OCI-LY3 (cell line): ENCODE data around the gene NT5C.

Source experiments
- H2AFZ ChIP-seq: fragments of 200-600, 300-600 bp; shearing (Covaris generic); 2 replicates; pipeline ENCODE4 v1.6.0; 2014; ENCODE audit warnings: antibody characterized with exemption, low read depth, low read length
- H3K27ac ChIP-seq: fragments of 200-600, 300-600 bp; sonication (generic); 2 replicates; pipeline ENCODE4 v1.5.1; 2014; ENCODE audit warnings: mild to moderate bottlenecking, low read length, moderate library complexity, mixed read lengths
- H3K27me3 ChIP-seq: fragments of 200-600, 300-600 bp; sonication (generic); 2 replicates; pipeline ENCODE4 v1.6.1; 2014; ENCODE audit warnings: low read depth, low read length, mixed read lengths
- H3K36me3 ChIP-seq: fragments of 200-600, 300-600 bp; sonication (generic); replicated peaks from 2 replicates; pipeline ENCODE3; 2014; ENCODE audit warnings: low read depth, low read length, mixed read lengths
- H3K4me1 ChIP-seq: fragments of 300-600, 200-600 bp; sonication (generic); 2 replicates; pipeline ENCODE4 v1.6.1; 2014; ENCODE audit warnings: low read length, mixed read lengths
- H3K4me2 ChIP-seq: fragments of 200-600, 300-600 bp; sonication (generic); 2 replicates; pipeline ENCODE4 v1.6.1; 2014; ENCODE audit warnings: low read length, mixed read lengths
- H3K4me3 ChIP-seq: fragments of 300-600, 200-600 bp; sonication (generic); 2 replicates; pipeline ENCODE4 v1.5.1; 2014; ENCODE audit warnings: antibody characterized with exemption, mild to moderate bottlenecking, low read length, moderate library complexity
- H3K79me2 ChIP-seq: fragments of 300-600, 200-600 bp; shearing (Covaris generic); 2 replicates; pipeline ENCODE4 v1.6.1; 2014; ENCODE audit warnings: mild to moderate bottlenecking, low read length, mixed read lengths
- H3K9ac ChIP-seq: fragments of 300-600, 200-600 bp; shearing (Covaris generic); 2 replicates; pipeline ENCODE4 v1.6.0; 2014; ENCODE audit warnings: mild to moderate bottlenecking, low read length, moderate library complexity
- H3K9me3 ChIP-seq: fragments of 200-600, 300-600 bp; shearing (Covaris generic); 2 replicates; pipeline ENCODE4 v1.6.1; 2014; ENCODE audit warnings: low read length, mixed read lengths; ENCODE audit not compliant: insufficient read depth
- H4K20me1 ChIP-seq: fragments of 200-600, 300-600 bp; sonication (generic); 2 replicates; pipeline ENCODE4 v1.6.1; 2016; ENCODE audit warnings: low read length, mixed read lengths; ENCODE audit not compliant: insufficient read depth
- CTCF ChIP-seq: fragments of 200-600, 300-600 bp; sonication (generic); IDR thresholded peaks from 2 replicates; pipeline ENCODE4 v1.5.1; 2014; ENCODE audit warnings: antibody characterized with exemption, low read length, low read depth
- EZH2phosphoT487 ChIP-seq: fragments of 200-600 bp; shearing (Covaris generic); IDR thresholded peaks from 2 replicates; pipeline ENCODE4 v1.6.1; 2018; ENCODE audit warnings: antibody characterized with exemption, mixed run types, low read depth

NT5C gene

GRCh38 chr17:75113798-75114551, 17.6 kb downstream of the NT5C start:
- peak; percentile 88 for TF ChIP-seq CTCF
- no peak for TF ChIP-seq EZH2phosphoT487
- peak overlapping the region; percentile 88 for H3K4me2 ChIP-seq
- H4K20me1 ChIP-seq: no peaks in the 10 kb centered on the region
- peak overlapping the region; percentile 73 for H3K4me3 ChIP-seq
- no peaks in the 10 kb centered on the region for H3K27me3 ChIP-seq
- H3K79me2 ChIP-seq: peaks cover 5% of the 10 kb centered on the region; the same call in 1 of the 2 replicates
- H3K36me3 ChIP-seq: peaks cover 22% of the 10 kb centered on the region
- H3K27ac ChIP-seq: peak overlapping the region; percentile 82
- H3K9me3 ChIP-seq: no peaks in the 10 kb centered on the region
- H3K9ac ChIP-seq: peak overlapping the region; percentile 80
- peaks cover 40% of the 10 kb centered on the region for H3K4me1 ChIP-seq
- peak overlapping the region; percentile 70; the same call in 1 of the 2 replicates for H2AFZ ChIP-seq

- H3K9ac ChIP-seq: no peak overlapping the region
- no peaks in the 10 kb centered on the region for H4K20me1 ChIP-seq
- H3K27ac ChIP-seq: no peak overlapping the region
These were observed 19.7 kb downstream of the NT5C start for GRCh38 chr17:75111777-75112335.

GRCh38 chr17:75110234-75110937, 21.2 kb downstream of the NT5C start:
- Histone ChIP-seq H3K4me1 (peaks cover 35% of the 10 kb centered on the region), H3K36me3 (peaks cover 9% of the 10 kb centered on the region), H3K27me3 (no peaks in the 10 kb centered on the region), H4K20me1 (no peaks in the 10 kb centered on the region), H3K27ac (no peak overlapping the region), H3K4me3 (peak overlapping the region; percentile 81), H3K9ac (peak overlapping the region; percentile 72), H3K9me3 (no peaks in the 10 kb centered on the region), H3K4me2 (peak overlapping the region; percentile 75), H3K79me2 (peaks cover 5% of the 10 kb centered on the region; the same call in 1 of the 2 replicates), H2AFZ (no peak overlapping the region)
- no peak for TF ChIP-seq CTCF
- no peak for TF ChIP-seq EZH2phosphoT487

More at GRCh38 chr17:75111777-75112335, 19.7 kb downstream of the NT5C start:
- no peaks in the 10 kb centered on the region for H3K27me3 ChIP-seq
- H3K4me1 ChIP-seq: peaks cover 35% of the 10 kb centered on the region
- no peaks in the 10 kb centered on the region for H3K9me3 ChIP-seq
- H3K4me2 ChIP-seq: no peak overlapping the region
- no peak for TF ChIP-seq EZH2phosphoT487
- no peak for TF ChIP-seq CTCF
- peaks cover 20% of the 10 kb centered on the region for H3K36me3 ChIP-seq
- peaks cover 5% of the 10 kb centered on the region; the same call in 1 of the 2 replicates for H3K79me2 ChIP-seq
- no peak overlapping the region for H2AFZ ChIP-seq
- no peak overlapping the region for H3K4me3 ChIP-seq
